ENCODE data around the gene EEA1. TPM values are rescaled to one million over a fixed set of nuclear protein-coding genes. Genes with fewer than 3 reads are reported as not detected.

EEA1 gene
- total RNA-seq, 1 experiment from 2014 or later, result 14.9 TPM

- no peak for TF ChIP-seq CTCF (conservative IDR thresholded peaks at IDR 0.05)
- Mint-ChIP-seq H3K4me3 (no peak overlapping the region), H3K9me3 (peaks cover 10 to 12% of the 10 kb centered on the region in 2 experiments), H3K36me3 (ENCODE audit: insufficient read depth in 1 of 3, low read depth in 3 of 3) (peaks cover 0 to 11% (median 5%) of the 10 kb centered on the region in 3 experiments; a peak in 5 of 7 replicates), H3K4me1 (no peaks in the 10 kb centered on the region), H3K27ac (no peak overlapping the region), H3K27me3 (ENCODE audit: low read depth) (no peaks in the 10 kb centered on the region)
- Histone ChIP-seq H2BK120ac (ENCODE audit: low read depth, low read length, poor library complexity, severe bottlenecking) (no peak overlapping the region), H2BK5ac (ENCODE audit: insufficient read length, low read length) (no peak overlapping the region), H4K20me1 (ENCODE audit: control insufficient read depth, insufficient read depth, insufficient read length) (no peaks in the 10 kb centered on the region), H3K79me1 (ENCODE audit: insufficient read depth, low read depth, low read length, poor library complexity, severe bottlenecking) (no peaks in the 10 kb centered on the region), H2AK5ac (ENCODE audit: insufficient read length, low read length) (no peak overlapping the region), H3K27me3 (ENCODE audit: insufficient read depth, low read length) (no peaks in the 10 kb centered on the region), H3K27ac (ENCODE audit: insufficient read length, low read depth, low read length) (no peak overlapping the region), H4K91ac (ENCODE audit: insufficient read length, low read depth, low read length) (no peak overlapping the region), H3K4me2 (ENCODE audit: insufficient read depth, insufficient read length, low read length) (no peak overlapping the region), H3K4me1 (ENCODE audit: insufficient read depth, low read length) (no peaks in the 10 kb centered on the region), H3K79me2 (ENCODE audit: insufficient read depth, low read length) (no peaks in the 10 kb centered on the region), H3K18ac (ENCODE audit: insufficient read length, low read depth, low read length) (no peak overlapping the region), H3K14ac (ENCODE audit: insufficient read depth, low read length) (no peak overlapping the region), H3K23me2 (ENCODE audit: insufficient read length, low read depth, low read length, poor library complexity, severe bottlenecking) (no peaks in the 10 kb centered on the region), H2BK15ac (ENCODE audit: low read depth, low read length) (no peak overlapping the region), H3T11ph (ENCODE audit: low read length) (no peak overlapping the region), H4K8ac (replicated peaks; ENCODE audit: insufficient read length, low read depth, low read length) (no peak overlapping the region), H3K56ac (ENCODE audit: insufficient read length, low read depth, low read length) (no peak overlapping the region), H3K4ac (ENCODE audit: low read depth, low read length) (no peak overlapping the region), H2BK20ac (ENCODE audit: low read depth, low read length, poor library complexity, severe bottlenecking) (no peak overlapping the region), H3K23ac (ENCODE audit: insufficient read length, low read depth, low read length) (no peak overlapping the region), H4K5ac (ENCODE audit: insufficient read length, low read depth, low read length) (no peak overlapping the region), H2BK12ac (ENCODE audit: insufficient read length, low read depth, low read length) (no peak overlapping the region), H2AFZ (ENCODE audit: low read length) (no peak overlapping the region), H3K9me3 (ENCODE audit: control insufficient read depth, low read depth, low read length) (peaks cover 6% of the 10 kb centered on the region), H3K9ac (ENCODE audit: extremely low read depth, insufficient read length, low read length) (no peak overlapping the region)
- DNase-seq, result no peak
- WGBS (ENCODE audit: extremely low coverage, insufficient read length, low lambda C conversion rate), result no CpG with 5 or more reads among the region's 1 CpG
These were observed 44.5 kb upstream of the EEA1 start for GRCh38 chr12:92973614-92974013.

Data from H9 (cell line).